Neural cell (in vitro differentiated cells): ENCODE data around the gene EGLN1.
"Not testable (repeated sequence)": the region's sequence is repeated elsewhere in the genome, so short reads cannot be mapped to it uniquely, and the experiment has no call there.

Source experiments
- EP300 ChIP-seq: fragments of 450-650 bp; conservative IDR thresholded peaks from 2 replicates; pipeline ENCODE4 v1.6.1; 2014; ENCODE audit warnings: antibody characterized with exemption, mild to moderate bottlenecking, moderate library complexity; ENCODE audit not compliant: poor library complexity, severe bottlenecking
- EZH2 ChIP-seq: fragments of 200-600, 300-800 bp; shearing (Covaris generic), sonication (generic); IDR thresholded peaks from 2 replicates; pipeline ENCODE4 v1.6.1; 2014; ENCODE audit warnings: antibody characterized with exemption, low read length, borderline replicate concordance, mild to moderate bottlenecking; ENCODE audit not compliant: insufficient read depth, poor library complexity, severe bottlenecking
- POLR2AphosphoS5 ChIP-seq: IDR thresholded peaks from 2 replicates; pipeline ENCODE4 v1.6.1; 2012
- TAF1 ChIP-seq: IDR thresholded peaks from 2 replicates; pipeline ENCODE4 v1.6.1; 2012; ENCODE audit warnings: low read depth
- TF ChIP-seq, protein P1 (sequence below): fragments of 450-650 bp; IDR thresholded peaks from 2 replicates; pipeline ENCODE4 v1.5.1; 2014; ENCODE audit warnings: antibody characterized with exemption, mild to moderate bottlenecking, moderate library complexity; ENCODE audit not compliant: poor library complexity, severe bottlenecking
- TF ChIP-seq, protein P2 (sequence below): IDR thresholded peaks from 2 replicates; pipeline ENCODE4 v1.6.1; 2012; ENCODE audit warnings: borderline replicate concordance

DNA sequence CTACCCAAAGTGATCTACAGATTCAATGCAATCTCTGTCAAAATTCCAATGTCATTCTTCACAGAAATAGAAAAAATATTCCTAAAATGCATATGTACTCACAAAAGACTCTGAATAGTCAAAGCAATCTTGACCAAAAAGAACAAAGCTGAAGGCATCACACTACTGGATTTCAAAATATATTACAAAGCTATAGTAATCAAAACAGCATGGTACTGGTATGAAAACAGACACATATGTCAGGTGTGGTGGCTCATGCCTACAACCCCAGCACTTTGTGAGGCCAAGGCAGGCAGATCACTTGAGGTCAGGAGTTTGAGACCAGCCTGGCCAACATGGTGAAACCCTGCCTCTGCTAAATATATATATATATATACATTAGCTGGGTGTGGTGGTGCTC lies 35.9 kb upstream of the EGLN1 start:
- TF ChIP-seq EZH2, TAF1, EP300, POLR2AphosphoS5: not testable (repeated sequence)
- TF ChIP-seq, protein P1, sequence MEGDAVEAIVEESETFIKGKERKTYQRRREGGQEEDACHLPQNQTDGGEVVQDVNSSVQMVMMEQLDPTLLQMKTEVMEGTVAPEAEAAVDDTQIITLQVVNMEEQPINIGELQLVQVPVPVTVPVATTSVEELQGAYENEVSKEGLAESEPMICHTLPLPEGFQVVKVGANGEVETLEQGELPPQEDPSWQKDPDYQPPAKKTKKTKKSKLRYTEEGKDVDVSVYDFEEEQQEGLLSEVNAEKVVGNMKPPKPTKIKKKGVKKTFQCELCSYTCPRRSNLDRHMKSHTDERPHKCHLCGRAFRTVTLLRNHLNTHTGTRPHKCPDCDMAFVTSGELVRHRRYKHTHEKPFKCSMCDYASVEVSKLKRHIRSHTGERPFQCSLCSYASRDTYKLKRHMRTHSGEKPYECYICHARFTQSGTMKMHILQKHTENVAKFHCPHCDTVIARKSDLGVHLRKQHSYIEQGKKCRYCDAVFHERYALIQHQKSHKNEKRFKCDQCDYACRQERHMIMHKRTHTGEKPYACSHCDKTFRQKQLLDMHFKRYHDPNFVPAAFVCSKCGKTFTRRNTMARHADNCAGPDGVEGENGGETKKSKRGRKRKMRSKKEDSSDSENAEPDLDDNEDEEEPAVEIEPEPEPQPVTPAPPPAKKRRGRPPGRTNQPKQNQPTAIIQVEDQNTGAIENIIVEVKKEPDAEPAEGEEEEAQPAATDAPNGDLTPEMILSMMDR = not testable (repeated sequence)
- TF ChIP-seq, protein P2, sequence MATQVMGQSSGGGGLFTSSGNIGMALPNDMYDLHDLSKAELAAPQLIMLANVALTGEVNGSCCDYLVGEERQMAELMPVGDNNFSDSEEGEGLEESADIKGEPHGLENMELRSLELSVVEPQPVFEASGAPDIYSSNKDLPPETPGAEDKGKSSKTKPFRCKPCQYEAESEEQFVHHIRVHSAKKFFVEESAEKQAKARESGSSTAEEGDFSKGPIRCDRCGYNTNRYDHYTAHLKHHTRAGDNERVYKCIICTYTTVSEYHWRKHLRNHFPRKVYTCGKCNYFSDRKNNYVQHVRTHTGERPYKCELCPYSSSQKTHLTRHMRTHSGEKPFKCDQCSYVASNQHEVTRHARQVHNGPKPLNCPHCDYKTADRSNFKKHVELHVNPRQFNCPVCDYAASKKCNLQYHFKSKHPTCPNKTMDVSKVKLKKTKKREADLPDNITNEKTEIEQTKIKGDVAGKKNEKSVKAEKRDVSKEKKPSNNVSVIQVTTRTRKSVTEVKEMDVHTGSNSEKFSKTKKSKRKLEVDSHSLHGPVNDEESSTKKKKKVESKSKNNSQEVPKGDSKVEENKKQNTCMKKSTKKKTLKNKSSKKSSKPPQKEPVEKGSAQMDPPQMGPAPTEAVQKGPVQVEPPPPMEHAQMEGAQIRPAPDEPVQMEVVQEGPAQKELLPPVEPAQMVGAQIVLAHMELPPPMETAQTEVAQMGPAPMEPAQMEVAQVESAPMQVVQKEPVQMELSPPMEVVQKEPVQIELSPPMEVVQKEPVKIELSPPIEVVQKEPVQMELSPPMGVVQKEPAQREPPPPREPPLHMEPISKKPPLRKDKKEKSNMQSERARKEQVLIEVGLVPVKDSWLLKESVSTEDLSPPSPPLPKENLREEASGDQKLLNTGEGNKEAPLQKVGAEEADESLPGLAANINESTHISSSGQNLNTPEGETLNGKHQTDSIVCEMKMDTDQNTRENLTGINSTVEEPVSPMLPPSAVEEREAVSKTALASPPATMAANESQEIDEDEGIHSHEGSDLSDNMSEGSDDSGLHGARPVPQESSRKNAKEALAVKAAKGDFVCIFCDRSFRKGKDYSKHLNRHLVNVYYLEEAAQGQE = not testable (repeated sequence)
